ENCODE results near the gene TMEM132D.

GRCh38 chr12:129549656-129550055 is 354.2 kb downstream of the TMEM132D start:
- TF ChIP-seq POLR2A (IDR thresholded peaks at IDR 0.05) = no peak
- TF ChIP-seq CTCF (IDR thresholded peaks at IDR 0.05) = no peak
- no peak for TF ChIP-seq EP300 (IDR thresholded peaks at IDR 0.05)
- no peak for TF ChIP-seq POLR2AphosphoS5 (IDR thresholded peaks at IDR 0.05)

All from gastroesophageal sphincter (tissue), 3 donors.